GM21423 (cell line): ENCODE measurements around the gene GP5.

Experiments
- ATAC-seq: cut with Tn5 transposase; IDR thresholded peaks from one replicate; pipeline ENCODE4 v1.9.1; 2021; ENCODE audit warnings: mild to moderate bottlenecking, moderate library complexity; ENCODE audit not compliant: unreplicated experiment

GP5 gene, protein sequence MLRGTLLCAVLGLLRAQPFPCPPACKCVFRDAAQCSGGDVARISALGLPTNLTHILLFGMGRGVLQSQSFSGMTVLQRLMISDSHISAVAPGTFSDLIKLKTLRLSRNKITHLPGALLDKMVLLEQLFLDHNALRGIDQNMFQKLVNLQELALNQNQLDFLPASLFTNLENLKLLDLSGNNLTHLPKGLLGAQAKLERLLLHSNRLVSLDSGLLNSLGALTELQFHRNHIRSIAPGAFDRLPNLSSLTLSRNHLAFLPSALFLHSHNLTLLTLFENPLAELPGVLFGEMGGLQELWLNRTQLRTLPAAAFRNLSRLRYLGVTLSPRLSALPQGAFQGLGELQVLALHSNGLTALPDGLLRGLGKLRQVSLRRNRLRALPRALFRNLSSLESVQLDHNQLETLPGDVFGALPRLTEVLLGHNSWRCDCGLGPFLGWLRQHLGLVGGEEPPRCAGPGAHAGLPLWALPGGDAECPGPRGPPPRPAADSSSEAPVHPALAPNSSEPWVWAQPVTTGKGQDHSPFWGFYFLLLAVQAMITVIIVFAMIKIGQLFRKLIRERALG

GRCh38 chr3:194399166-194399565 lies at the start of gene GP5:
Gene GP5 (minus strand): TSS chr3:194399266. CDS start chr3:194398282, 984 bp downstream.
- no peak for ATAC-seq

DNA sequence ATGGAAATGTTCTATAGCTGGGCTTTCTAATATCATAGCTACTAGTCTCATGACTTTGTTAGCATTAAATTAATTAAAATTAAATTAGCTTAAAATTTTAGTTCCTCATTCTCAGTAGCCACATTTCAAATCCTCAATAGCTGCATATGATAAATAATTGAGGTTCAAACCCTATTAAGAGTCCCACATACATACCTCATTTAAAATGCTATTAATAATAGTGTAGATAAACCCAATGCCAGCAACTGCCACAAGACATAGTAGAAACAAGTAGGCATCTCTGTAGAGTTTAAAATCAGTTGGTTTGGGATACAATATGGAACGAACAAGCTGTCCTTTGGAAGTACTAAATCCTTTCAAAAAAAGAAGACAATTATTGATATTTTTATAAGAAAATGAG lies 48.6 kb upstream of the GP5 start:
- ATAC-seq: no peak

DNA sequence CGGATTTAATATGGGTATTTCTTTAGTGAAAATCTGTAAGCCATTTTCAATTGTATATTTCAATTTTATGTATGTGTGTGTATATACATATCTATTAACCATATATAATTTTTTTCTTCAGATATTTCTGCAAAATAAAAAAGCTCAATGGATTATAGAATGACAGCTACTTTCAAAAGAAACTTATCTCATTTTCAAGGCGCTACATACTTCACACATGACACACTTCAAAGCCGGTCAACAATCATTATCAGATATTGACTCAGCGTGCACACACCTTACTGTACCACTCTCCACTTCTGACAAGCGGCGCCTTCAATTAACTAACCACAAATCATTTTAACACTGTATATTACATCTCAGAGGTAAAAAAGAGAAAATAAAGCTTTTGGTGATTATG lies 48.1 kb upstream of the GP5 start:
- ATAC-seq: no peak

- ATAC-seq: no peak
Observed at GRCh38 chr3:194446754-194447153, 47.7 kb upstream of the GP5 start.

GRCh38 chr3:194446172-194446571 lies 47.1 kb upstream of the GP5 start:
- no peak for ATAC-seq

DNA sequence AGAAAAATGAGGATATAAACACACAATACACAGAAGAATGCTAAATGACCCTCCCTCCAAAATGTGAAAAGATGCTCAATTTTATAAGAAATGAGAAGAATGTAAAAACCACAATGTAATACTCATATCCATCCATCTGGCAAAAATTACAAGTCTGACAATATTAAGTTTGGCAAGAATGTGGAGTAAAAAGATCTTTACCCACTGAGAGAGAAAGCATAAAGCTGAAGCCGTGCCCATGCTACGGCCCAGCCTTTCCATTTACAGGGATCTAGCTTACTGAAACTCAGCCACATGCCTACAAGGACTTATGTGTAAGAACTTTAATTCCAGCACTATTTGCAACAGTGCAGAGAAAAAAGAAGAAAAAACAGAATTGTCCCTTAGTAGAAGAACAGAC lies 44.8 kb upstream of the GP5 start:
- ATAC-seq: no peak

DNA sequence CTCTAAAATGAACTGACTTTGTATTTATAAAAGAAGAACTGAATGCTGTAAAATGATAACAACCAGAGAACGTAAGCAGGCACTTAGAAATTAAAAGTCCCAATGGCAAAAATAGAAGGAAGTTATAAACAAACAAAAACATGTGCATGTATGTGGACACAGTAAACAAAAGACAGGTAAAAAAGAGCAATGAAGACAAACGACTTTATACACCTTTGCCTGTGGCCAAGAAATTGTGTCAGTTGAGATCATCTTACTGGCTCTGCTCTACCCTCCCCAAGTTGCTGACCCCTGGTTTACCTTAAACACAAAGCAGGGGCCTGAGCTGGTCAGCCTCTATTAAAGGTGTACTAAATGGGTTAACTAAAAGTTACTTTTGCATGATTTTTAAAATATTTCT lies 41.7 kb upstream of the GP5 start:
- no peak for ATAC-seq

GRCh38 chr3:194439881-194440550 lies 41.0 kb upstream of the GP5 start:
- ATAC-seq: no peak

DNA sequence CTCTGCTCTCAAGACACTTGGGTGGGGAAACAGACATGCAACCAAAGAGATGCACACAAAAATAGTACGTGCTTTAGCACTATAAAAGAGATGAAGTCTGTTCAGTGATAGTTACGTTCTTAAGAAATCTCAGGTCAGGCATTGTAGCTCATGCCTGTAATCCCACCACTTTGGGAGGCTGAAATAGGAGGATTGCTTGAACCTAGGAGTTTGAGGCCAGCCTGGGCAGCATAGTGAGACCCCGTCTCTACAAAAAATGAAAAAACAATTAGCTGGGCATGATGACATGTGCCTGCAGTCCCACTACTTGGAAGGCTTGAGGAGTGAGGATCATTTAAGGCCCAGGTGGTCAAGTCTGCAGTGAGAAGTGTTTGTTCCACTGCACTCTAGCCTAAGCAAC lies 35.4 kb upstream of the GP5 start:
- ATAC-seq: no peak

GRCh38 chr3:194431554-194431953 lies 32.5 kb upstream of the GP5 start:
- no peak for ATAC-seq

- no peak for ATAC-seq
Observed at GRCh38 chr3:194425399-194425798, 26.3 kb upstream of the GP5 start.

- ATAC-seq: no peak
Observed at GRCh38 chr3:194424953-194425352, 25.9 kb upstream of the GP5 start.

GRCh38 chr3:194424373-194424772 lies 25.3 kb upstream of the GP5 start:
- ATAC-seq: no peak

- ATAC-seq: no peak
Observed at GRCh38 chr3:194423317-194423716, 24.3 kb upstream of the GP5 start.

GRCh38 chr3:194422188-194422587 lies 23.1 kb upstream of the GP5 start:
- no peak for ATAC-seq

DNA sequence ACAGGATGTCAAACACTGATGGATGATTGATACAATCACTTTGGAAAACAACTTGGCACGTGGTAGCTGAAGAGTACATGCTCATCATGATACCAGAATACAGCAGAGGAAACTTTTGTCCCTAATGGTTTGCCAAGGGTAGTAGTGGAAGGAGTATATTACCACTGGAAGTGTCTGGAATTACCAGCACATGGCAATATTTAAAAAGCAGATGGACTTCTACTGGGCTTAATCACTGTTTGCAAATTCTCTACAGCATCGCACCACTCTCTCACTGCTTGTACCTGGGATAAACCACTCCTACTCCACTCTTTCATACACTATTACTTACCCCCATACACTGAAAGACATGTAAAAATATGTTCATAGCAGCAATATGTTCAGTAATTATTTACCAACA lies 19.6 kb upstream of the GP5 start:
- ATAC-seq: no peak

- ATAC-seq: no peak
Observed at GRCh38 chr3:194407423-194407822, 8.4 kb upstream of the GP5 start.

- no peak for ATAC-seq
Observed at GRCh38 chr3:194405766-194406165, 6.7 kb upstream of the GP5 start.

- ATAC-seq: no peak
Observed at GRCh38 chr3:194404365-194405140, 5.5 kb upstream of the GP5 start.

GRCh38 chr3:194401868-194402329 lies 2.8 kb upstream of the GP5 start:
- ATAC-seq: no peak

- no peak for ATAC-seq
Observed at GRCh38 chr3:194401346-194401745, 2.3 kb upstream of the GP5 start.
